Endothelial cell of umbilical vein (primary cell): ENCODE measurements around the gene ABCG2. TPM values are rescaled to one million over a fixed set of nuclear protein-coding genes. Genes with fewer than 3 reads are reported as not detected.

ENCODE experiments used
- BruUV-seq: library from RNA; stranded (reverse); fragments of 400-500 nt; replicated peaks from 2 replicates; lab custom pipeline; 2021; lab: Mats Ljungman, UMichigan
- CTCF ChIA-PET: fragments of 300-600, 350-600 bp; sonication (Branson Sonifier 250); formaldehyde crosslinking; loops from one replicate; lab custom pipeline; 2021; ENCODE audit warnings: antibody characterized with exemption, inconsistent platforms; lab: Charles Lee
- POLR2A ChIA-PET: fragments of 300-600, 350-600 bp; sonication (Branson Sonifier 250); formaldehyde crosslinking; loops from one replicate; lab custom pipeline; 2021; ENCODE audit warnings: antibody characterized with exemption, inconsistent platforms; lab: Charles Lee
- DNase-seq: peaks from one replicate; pipeline ENCODE4 v3.0.0-alpha.2; 2011; ENCODE audit warnings: low read depth, low spot score
- FAIRE-seq: peaks from 2 replicates; lab custom pipeline; 2011; peaks lifted over from hg19 to GRCh38; lab: Jason Lieb, UNC
- H2AFZ ChIP-seq: 2 replicates; pipeline ENCODE4 v1.6.0; 2012; ENCODE audit warnings: low read depth, low read length, control low read depth, inconsistent platforms
- H3K27ac ChIP-seq: 2 replicates; pipeline ENCODE4 v1.5.1; 2011; ENCODE audit warnings: low read depth, mild to moderate bottlenecking, control low read depth, low read length, moderate library complexity; ENCODE audit not compliant: insufficient read depth
- H3K27me3 ChIP-seq, 2 experiments: 2 replicates each; pipeline versions ENCODE4 v1.6.0 to v1.6.1; 2011; ENCODE audit warnings: low read length in 2 of 2, mixed read lengths in 1 of 2; ENCODE audit not compliant: control insufficient read depth in 2 of 2, insufficient read depth in 2 of 2
- H3K36me3 ChIP-seq, 2 experiments: 2 replicates in 1 of 2; 3 replicates in 1 of 2; pipeline ENCODE4 v1.5.1; 2011; ENCODE audit warnings: low read length in 2 of 2, mild to moderate bottlenecking in 1 of 2, moderate library complexity in 1 of 2; ENCODE audit not compliant: control insufficient read depth in 2 of 2, insufficient read depth in 2 of 2; ENCODE audit errors: extremely low read depth in 1 of 2
- H3K4me1 ChIP-seq: 3 replicates; pipeline ENCODE4 v1.5.1; 2011; ENCODE audit warnings: mild to moderate bottlenecking, low read length; ENCODE audit not compliant: control insufficient read depth, insufficient read depth; ENCODE audit errors: extremely low read depth
- H3K4me2 ChIP-seq: 2 replicates; pipeline ENCODE4 v1.6.1; 2011; ENCODE audit warnings: low read length, control low read depth, mixed read lengths; ENCODE audit not compliant: insufficient read depth
- H3K4me3 ChIP-seq, 3 experiments: fragments of 200-600 bp in 1 of 3; sonication (generic), shearing (Covaris generic) in 1 of 3; replicated peaks in 1 of 3; 2 replicates each; pipeline ENCODE4 v1.5.1; 2011 to 2016; ENCODE audit warnings: control low read depth in 3 of 3, low read length in 3 of 3, mild to moderate bottlenecking in 2 of 3, inconsistent platforms in 1 of 3, low read depth in 1 of 3, moderate library complexity in 1 of 3; ENCODE audit not compliant: insufficient read depth in 1 of 3
- H3K79me2 ChIP-seq: 2 replicates; pipeline ENCODE4 v1.6.0; 2012; ENCODE audit warnings: low read length, inconsistent platforms; ENCODE audit not compliant: control insufficient read depth, insufficient read depth
- H3K9ac ChIP-seq: replicated peaks from 2 replicates; pipeline ENCODE3; 2011; ENCODE audit warnings: low read length, control low read depth; ENCODE audit not compliant: insufficient read depth; ENCODE audit errors: extremely low read depth
- H3K9me1 ChIP-seq: replicated peaks from 3 replicates; pipeline ENCODE4 v1.6.0; 2011; ENCODE audit warnings: mild to moderate bottlenecking, low read length; ENCODE audit not compliant: control insufficient read depth, insufficient read depth; ENCODE audit errors: extremely low read depth
- H3K9me3 ChIP-seq: replicated peaks from 2 replicates; pipeline ENCODE4 v1.5.1; 2012; ENCODE audit warnings: low read length, inconsistent platforms; ENCODE audit not compliant: control insufficient read depth, insufficient read depth
- H4K20me1 ChIP-seq: replicated peaks from 2 replicates; pipeline ENCODE3; 2011; ENCODE audit warnings: mild to moderate bottlenecking, low read length; ENCODE audit not compliant: control insufficient read depth, insufficient read depth; ENCODE audit errors: extremely low read depth
- EZH2 ChIP-seq: IDR thresholded peaks from 2 replicates; pipeline ENCODE4 v1.6.1; 2012; ENCODE audit warnings: borderline replicate concordance, low read depth, mild to moderate bottlenecking, moderate library complexity, low read length, inconsistent platforms; ENCODE audit not compliant: severe bottlenecking
- FOS ChIP-seq: IDR thresholded peaks from 2 replicates; pipeline ENCODE4 v1.6.1; 2011; ENCODE audit warnings: mild to moderate bottlenecking, low read length, moderate library complexity, borderline replicate concordance; ENCODE audit not compliant: insufficient read depth
- MYC ChIP-seq: IDR thresholded peaks from one replicate; pipeline ENCODE4 v1.6.1; 2011; ENCODE audit warnings: mild to moderate bottlenecking, low read depth, low read length
- POLR2A ChIP-seq: IDR thresholded peaks from 2 replicates; pipeline ENCODE4 v1.6.1; 2012; ENCODE audit warnings: low read depth, mild to moderate bottlenecking, control low read depth, low read length
- POLR2AphosphoS5 ChIP-seq: IDR thresholded peaks from 2 replicates; pipeline ENCODE4 v1.6.1; 2012; ENCODE audit warnings: low read depth, mild to moderate bottlenecking, control low read depth, low read length, moderate library complexity; ENCODE audit not compliant: insufficient read depth
- dilution Hi-C: fragments of 300-500 bp; cut with MboI; formaldehyde crosslinking; loops from one replicate; pipeline ENCODE4 v1.15.0; 2019; ENCODE audit warnings: low sequenced_read_pairs; ENCODE audit not compliant: extremely low pct_ligation_motif_present
- intact Hi-C: fragments of 100-400 bp; cut with micrococcal nuclease; formaldehyde crosslinking; loops from one replicate; pipeline ENCODE4 v1.10.0; 2022
- polyA plus RNA-seq, 4 experiments: library from polyadenylated mRNA; depleted of rRNA in 3 of 4; stranded (reverse) in 3 of 4; unstranded in 1 of 4; fragments of >200 nt; gene quantifications; 2 replicates each; pipeline versions ENCODE4 v1.2.1 to v1.2.3, GENCODE V29; 2011 to 2012; ENCODE audit warnings: missing spikeins in 1 of 4
- total RNA-seq: library from RNA; stranded (reverse); gene quantifications from 2 replicates; pipeline ENCODE4 v1.2.3, GENCODE V29; 2021
- TF ChIP-seq, protein P1 (sequence below): IDR thresholded peaks from 2 replicates; pipeline ENCODE4 v1.6.1; 2011; ENCODE audit not compliant: insufficient read depth, insufficient read length
- TF ChIP-seq, protein P2 (sequence below), 2 donors: IDR thresholded peaks; 1 replicate in 1 of 2; 2 replicates in 1 of 2; pipeline ENCODE4 v1.5.1; 2011; ENCODE audit warnings: low read length in 2 of 2, mild to moderate bottlenecking in 2 of 2, moderate library complexity in 2 of 2, control low read depth in 1 of 2, inconsistent platforms in 1 of 2, low read depth in 1 of 2; ENCODE audit not compliant: insufficient read depth in 1 of 2; ENCODE audit errors: extremely low read depth in 1 of 2

The ABCG2 gene
- total and polyA plus RNA-seq, 2 donors (not counting 3 experiments of a cell fraction or from before 2014, with no cell fraction given), result 3.4 to 5.0 TPM

DNA sequence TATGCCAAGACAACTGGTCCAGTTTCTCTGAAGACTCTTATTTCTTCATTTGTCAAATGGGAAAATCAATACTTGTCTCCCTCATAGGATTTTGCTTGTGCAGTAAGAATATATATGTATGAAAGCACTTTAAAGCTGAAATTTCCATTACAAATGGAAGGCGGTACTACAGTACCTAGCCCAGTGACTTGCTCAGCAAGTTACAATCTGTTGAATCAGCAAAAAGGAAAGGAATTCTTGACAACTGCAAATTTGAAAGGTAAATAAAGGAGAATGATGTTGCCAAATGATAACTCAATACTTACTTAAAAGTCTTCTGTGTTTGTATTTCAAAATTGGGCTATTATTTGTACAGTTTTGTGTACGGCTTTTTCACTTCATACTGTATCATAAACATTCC is 79.9 kb downstream of the ABCG2 start:
- no peaks in the 10 kb centered on the region for H3K4me1 ChIP-seq
- FAIRE-seq (no peak), DNase-seq (no peak)
- ChIA-PET CTCF (no interaction called here), POLR2A (no interaction called here)
- H3K9ac ChIP-seq, result no peak overlapping the region
- peaks cover 11% of the 10 kb centered on the region in 2 experiments for H3K36me3 ChIP-seq
- H3K9me1 ChIP-seq, result no peaks in the 10 kb centered on the region
- BruUV-seq, result no TSS peak
- no peaks in the 10 kb centered on the region for H4K20me1 ChIP-seq
- H3K79me2 ChIP-seq, result no peaks in the 10 kb centered on the region
- no peak for TF ChIP-seq POLR2AphosphoS5
- TF ChIP-seq POLR2A, result no peak
- TF ChIP-seq, protein P1, sequence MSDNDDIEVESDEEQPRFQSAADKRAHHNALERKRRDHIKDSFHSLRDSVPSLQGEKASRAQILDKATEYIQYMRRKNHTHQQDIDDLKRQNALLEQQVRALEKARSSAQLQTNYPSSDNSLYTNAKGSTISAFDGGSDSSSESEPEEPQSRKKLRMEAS, result no peak
- no peak for TF ChIP-seq MYC
- TF ChIP-seq EZH2, result no peak
- TF ChIP-seq, protein P2, sequence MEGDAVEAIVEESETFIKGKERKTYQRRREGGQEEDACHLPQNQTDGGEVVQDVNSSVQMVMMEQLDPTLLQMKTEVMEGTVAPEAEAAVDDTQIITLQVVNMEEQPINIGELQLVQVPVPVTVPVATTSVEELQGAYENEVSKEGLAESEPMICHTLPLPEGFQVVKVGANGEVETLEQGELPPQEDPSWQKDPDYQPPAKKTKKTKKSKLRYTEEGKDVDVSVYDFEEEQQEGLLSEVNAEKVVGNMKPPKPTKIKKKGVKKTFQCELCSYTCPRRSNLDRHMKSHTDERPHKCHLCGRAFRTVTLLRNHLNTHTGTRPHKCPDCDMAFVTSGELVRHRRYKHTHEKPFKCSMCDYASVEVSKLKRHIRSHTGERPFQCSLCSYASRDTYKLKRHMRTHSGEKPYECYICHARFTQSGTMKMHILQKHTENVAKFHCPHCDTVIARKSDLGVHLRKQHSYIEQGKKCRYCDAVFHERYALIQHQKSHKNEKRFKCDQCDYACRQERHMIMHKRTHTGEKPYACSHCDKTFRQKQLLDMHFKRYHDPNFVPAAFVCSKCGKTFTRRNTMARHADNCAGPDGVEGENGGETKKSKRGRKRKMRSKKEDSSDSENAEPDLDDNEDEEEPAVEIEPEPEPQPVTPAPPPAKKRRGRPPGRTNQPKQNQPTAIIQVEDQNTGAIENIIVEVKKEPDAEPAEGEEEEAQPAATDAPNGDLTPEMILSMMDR (IDR thresholded peaks at IDR 0.05; ENCODE audit: extremely low read depth in 1 of 2, insufficient read depth in 1 of 2, low read depth in 1 of 2, low read length in 2 of 2), result no peak
- no peak for TF ChIP-seq FOS
- dilution Hi-C loops, result no loop called here
- no peaks in the 10 kb centered on the region for H3K9me3 ChIP-seq
- intact Hi-C loops, result no loop called here
- no peaks in the 10 kb centered on the region for H3K27me3 ChIP-seq
- H2AFZ ChIP-seq, result no peak overlapping the region
- no peak overlapping the region for H3K27ac ChIP-seq
- no peak overlapping the region for H3K4me2 ChIP-seq
- H3K4me3 ChIP-seq, result no peak overlapping the region
